Measurements from ENCODE around the gene PELI2. TPM values are rescaled to one million over a fixed set of nuclear protein-coding genes. Genes with fewer than 3 reads are reported as not detected.

Gene PELI2
- total and polyA plus RNA-seq, 2 experiments from 2014 or later = 8.0 to 24.5 TPM

DNA sequence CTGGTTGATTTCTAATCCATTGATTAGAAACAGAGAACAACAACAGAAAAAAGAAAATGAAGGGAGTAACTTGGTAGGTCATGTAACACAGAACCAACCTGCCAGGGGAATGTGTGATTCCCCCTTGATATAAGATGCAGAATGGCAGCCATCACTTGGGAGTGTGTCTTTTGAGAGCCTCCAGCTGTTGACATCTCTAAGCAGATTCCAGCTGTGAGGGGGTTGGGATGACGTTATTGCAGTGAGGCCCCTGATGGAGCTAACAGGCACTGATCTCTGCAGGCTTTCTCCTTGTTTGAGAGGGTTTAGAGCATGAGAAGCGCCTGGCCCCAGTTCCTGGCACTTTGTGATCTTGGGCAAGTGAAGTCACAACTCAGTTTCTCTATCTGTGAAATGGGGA, 124.9 kb downstream of the PELI2 start (continued):
- TF ChIP-seq, protein P1, sequence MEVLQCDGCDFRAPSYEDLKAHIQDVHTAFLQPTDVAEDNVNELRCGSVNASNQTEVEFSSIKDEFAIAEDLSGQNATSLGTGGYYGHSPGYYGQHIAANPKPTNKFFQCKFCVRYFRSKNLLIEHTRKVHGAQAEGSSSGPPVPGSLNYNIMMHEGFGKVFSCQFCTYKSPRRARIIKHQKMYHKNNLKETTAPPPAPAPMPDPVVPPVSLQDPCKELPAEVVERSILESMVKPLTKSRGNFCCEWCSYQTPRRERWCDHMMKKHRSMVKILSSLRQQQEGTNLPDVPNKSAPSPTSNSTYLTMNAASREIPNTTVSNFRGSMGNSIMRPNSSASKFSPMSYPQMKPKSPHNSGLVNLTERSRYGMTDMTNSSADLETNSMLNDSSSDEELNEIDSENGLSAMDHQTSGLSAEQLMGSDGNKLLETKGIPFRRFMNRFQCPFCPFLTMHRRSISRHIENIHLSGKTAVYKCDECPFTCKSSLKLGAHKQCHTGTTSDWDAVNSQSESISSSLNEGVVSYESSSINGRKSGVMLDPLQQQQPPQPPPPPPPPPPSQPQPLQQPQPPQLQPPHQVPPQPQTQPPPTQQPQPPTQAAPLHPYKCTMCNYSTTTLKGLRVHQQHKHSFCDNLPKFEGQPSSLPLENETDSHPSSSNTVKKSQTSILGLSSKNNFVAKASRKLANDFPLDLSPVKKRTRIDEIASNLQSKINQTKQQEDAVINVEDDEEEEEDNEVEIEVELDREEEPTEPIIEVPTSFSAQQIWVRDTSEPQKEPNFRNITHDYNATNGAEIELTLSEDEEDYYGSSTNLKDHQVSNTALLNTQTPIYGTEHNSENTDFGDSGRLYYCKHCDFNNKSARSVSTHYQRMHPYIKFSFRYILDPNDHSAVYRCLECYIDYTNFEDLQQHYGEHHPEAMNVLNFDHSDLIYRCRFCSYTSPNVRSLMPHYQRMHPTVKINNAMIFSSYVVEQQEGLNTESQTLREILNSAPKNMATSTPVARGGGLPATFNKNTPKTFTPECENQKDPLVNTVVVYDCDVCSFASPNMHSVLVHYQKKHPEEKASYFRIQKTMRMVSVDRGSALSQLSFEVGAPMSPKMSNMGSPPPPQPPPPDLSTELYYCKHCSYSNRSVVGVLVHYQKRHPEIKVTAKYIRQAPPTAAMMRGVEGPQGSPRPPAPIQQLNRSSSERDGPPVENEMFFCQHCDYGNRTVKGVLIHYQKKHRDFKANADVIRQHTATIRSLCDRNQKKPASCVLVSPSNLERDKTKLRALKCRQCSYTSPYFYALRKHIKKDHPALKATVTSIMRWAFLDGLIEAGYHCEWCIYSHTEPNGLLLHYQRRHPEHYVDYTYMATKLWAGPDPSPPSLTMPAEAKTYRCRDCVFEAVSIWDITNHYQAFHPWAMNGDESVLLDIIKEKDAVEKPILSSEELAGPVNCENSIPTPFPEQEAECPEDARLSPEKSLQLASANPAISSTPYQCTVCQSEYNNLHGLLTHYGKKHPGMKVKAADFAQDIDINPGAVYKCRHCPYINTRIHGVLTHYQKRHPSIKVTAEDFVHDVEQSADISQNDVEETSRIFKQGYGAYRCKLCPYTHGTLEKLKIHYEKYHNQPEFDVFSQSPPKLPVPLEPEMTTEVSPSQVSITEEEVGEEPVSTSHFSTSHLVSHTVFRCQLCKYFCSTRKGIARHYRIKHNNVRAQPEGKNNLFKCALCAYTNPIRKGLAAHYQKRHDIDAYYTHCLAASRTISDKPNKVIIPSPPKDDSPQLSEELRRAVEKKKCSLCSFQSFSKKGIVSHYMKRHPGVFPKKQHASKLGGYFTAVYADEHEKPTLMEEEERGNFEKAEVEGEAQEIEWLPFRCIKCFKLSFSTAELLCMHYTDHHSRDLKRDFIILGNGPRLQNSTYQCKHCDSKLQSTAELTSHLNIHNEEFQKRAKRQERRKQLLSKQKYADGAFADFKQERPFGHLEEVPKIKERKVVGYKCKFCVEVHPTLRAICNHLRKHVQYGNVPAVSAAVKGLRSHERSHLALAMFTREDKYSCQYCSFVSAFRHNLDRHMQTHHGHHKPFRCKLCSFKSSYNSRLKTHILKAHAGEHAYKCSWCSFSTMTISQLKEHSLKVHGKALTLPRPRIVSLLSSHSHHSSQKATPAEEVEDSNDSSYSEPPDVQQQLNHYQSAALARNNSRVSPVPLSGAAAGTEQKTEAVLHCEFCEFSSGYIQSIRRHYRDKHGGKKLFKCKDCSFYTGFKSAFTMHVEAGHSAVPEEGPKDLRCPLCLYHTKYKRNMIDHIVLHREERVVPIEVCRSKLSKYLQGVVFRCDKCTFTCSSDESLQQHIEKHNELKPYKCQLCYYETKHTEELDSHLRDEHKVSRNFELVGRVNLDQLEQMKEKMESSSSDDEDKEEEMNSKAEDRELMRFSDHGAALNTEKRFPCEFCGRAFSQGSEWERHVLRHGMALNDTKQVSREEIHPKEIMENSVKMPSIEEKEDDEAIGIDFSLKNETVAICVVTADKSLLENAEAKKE (CRISPR knock-in tag; IDR thresholded peaks at IDR 0.05) = no peak
- TF ChIP-seq, protein P2, sequence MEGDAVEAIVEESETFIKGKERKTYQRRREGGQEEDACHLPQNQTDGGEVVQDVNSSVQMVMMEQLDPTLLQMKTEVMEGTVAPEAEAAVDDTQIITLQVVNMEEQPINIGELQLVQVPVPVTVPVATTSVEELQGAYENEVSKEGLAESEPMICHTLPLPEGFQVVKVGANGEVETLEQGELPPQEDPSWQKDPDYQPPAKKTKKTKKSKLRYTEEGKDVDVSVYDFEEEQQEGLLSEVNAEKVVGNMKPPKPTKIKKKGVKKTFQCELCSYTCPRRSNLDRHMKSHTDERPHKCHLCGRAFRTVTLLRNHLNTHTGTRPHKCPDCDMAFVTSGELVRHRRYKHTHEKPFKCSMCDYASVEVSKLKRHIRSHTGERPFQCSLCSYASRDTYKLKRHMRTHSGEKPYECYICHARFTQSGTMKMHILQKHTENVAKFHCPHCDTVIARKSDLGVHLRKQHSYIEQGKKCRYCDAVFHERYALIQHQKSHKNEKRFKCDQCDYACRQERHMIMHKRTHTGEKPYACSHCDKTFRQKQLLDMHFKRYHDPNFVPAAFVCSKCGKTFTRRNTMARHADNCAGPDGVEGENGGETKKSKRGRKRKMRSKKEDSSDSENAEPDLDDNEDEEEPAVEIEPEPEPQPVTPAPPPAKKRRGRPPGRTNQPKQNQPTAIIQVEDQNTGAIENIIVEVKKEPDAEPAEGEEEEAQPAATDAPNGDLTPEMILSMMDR (conservative IDR thresholded peaks at IDR 0.05; ENCODE audit: low read depth in 2 of 2) = no peak

DNA sequence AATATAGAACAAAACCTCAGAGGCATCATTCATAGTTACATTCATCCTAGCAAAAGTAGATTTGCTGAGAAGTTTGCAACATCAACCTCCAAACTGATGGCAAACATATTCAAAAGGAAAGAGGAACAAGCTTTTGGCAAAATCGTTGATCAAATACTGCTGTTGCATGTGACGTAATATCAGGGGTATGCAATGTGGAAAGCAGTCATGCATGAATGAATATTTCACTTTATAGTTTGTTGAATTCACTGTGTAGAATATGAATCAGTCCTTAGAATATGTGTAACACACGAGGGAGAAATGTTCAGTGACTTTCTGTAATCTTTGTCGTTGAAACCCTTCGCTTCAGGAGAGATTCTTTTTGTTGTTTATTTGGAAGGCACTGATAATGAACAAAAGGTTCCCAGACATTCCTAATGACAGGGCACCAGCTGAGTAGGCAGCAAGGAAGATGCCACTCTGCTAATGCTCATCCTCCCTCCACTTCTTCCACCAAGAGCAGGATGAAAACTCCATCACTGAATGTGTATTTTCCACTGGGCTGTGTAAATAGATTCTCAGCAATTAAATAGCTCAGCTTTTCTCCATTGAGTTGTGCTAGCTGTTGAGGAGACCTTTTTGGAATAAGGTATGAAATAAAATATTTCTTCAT, 126.1 kb downstream of the PELI2 start:
- Mint-ChIP-seq H3K4me1 (peaks cover 10% of the 10 kb centered on the region), H3K9me3 (no peaks in the 10 kb centered on the region), H3K36me3 (ENCODE audit: low read depth) (no peaks in the 10 kb centered on the region), H3K27ac (no peak overlapping the region), H3K4me3 (no peak overlapping the region), H3K27me3 (ENCODE audit: insufficient read depth, low read depth, poor library complexity) (no peaks in the 10 kb centered on the region)
- Histone ChIP-seq H3K4me3 (no peak overlapping the region), H3K9me2 (ENCODE audit: insufficient read depth) (no peaks in the 10 kb centered on the region), H2AFZ (no peak overlapping the region), H3K79me2 (replicated peaks; ENCODE audit: insufficient read depth) (no peaks in the 10 kb centered on the region), H3K36me3 (ENCODE audit: insufficient read depth) (no peaks in the 10 kb centered on the region), H3K4me1 (ENCODE audit: insufficient read depth) (no peaks in the 10 kb centered on the region), H3K27ac (ENCODE audit: low read depth) (no peak overlapping the region), H3K27me3 (ENCODE audit: insufficient read depth) (no peaks in the 10 kb centered on the region), H3K4me2 (no peak overlapping the region), H3F3A (replicated peaks; ENCODE audit: low read depth) (no peaks in the 10 kb centered on the region), H4K20me1 (replicated peaks; ENCODE audit: insufficient read depth) (no peaks in the 10 kb centered on the region; the same call in 1 of the 2 replicates)
- ATAC-seq (no peak), DNase-seq (ENCODE audit: low spot score) (no peak)
- TF ChIP-seq JUNB (IDR thresholded peaks at IDR 0.05; ENCODE audit: unreplicated experiment) (no peak), ZNF114 (CRISPR knock-in tag; IDR thresholded peaks at IDR 0.05) (no peak), POLR2AphosphoS5 (IDR thresholded peaks at IDR 0.05; ENCODE audit: low read depth) (no peak), ZNF331 (CRISPR knock-in tag; IDR thresholded peaks at IDR 0.05; ENCODE audit: low read depth) (no peak), EZH2 (IDR thresholded peaks at IDR 0.05; ENCODE audit: low read depth, unreplicated experiment) (no peak)
- TF ChIP-seq, protein P3, sequence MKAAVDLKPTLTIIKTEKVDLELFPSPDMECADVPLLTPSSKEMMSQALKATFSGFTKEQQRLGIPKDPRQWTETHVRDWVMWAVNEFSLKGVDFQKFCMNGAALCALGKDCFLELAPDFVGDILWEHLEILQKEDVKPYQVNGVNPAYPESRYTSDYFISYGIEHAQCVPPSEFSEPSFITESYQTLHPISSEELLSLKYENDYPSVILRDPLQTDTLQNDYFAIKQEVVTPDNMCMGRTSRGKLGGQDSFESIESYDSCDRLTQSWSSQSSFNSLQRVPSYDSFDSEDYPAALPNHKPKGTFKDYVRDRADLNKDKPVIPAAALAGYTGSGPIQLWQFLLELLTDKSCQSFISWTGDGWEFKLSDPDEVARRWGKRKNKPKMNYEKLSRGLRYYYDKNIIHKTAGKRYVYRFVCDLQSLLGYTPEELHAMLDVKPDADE (IDR thresholded peaks at IDR 0.05) = no peak
- TF ChIP-seq, protein P4, sequence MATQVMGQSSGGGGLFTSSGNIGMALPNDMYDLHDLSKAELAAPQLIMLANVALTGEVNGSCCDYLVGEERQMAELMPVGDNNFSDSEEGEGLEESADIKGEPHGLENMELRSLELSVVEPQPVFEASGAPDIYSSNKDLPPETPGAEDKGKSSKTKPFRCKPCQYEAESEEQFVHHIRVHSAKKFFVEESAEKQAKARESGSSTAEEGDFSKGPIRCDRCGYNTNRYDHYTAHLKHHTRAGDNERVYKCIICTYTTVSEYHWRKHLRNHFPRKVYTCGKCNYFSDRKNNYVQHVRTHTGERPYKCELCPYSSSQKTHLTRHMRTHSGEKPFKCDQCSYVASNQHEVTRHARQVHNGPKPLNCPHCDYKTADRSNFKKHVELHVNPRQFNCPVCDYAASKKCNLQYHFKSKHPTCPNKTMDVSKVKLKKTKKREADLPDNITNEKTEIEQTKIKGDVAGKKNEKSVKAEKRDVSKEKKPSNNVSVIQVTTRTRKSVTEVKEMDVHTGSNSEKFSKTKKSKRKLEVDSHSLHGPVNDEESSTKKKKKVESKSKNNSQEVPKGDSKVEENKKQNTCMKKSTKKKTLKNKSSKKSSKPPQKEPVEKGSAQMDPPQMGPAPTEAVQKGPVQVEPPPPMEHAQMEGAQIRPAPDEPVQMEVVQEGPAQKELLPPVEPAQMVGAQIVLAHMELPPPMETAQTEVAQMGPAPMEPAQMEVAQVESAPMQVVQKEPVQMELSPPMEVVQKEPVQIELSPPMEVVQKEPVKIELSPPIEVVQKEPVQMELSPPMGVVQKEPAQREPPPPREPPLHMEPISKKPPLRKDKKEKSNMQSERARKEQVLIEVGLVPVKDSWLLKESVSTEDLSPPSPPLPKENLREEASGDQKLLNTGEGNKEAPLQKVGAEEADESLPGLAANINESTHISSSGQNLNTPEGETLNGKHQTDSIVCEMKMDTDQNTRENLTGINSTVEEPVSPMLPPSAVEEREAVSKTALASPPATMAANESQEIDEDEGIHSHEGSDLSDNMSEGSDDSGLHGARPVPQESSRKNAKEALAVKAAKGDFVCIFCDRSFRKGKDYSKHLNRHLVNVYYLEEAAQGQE (IDR thresholded peaks at IDR 0.05; ENCODE audit: unreplicated experiment) = no peak

All from GM23338 (cell line).